PC-3 (cell line): Measurements from ENCODE around the gene DAPK1.

ENCODE experiments used
- EZH2phosphoT487 ChIP-seq: fragments of 300-600 bp; sonication (generic); IDR thresholded peaks from 2 replicates; pipeline ENCODE4 v1.6.1; 2018; ENCODE audit warnings: mild to moderate bottlenecking, antibody characterized with exemption, low read length, borderline replicate concordance
- TF ChIP-seq, protein P1 (sequence below): fragments of 300-600 bp; sonication (generic); conservative IDR thresholded peaks from 2 replicates; pipeline ENCODE4 v1.5.1; 2017; ENCODE audit warnings: antibody characterized with exemption, low read depth, mild to moderate bottlenecking, low read length

DNA sequence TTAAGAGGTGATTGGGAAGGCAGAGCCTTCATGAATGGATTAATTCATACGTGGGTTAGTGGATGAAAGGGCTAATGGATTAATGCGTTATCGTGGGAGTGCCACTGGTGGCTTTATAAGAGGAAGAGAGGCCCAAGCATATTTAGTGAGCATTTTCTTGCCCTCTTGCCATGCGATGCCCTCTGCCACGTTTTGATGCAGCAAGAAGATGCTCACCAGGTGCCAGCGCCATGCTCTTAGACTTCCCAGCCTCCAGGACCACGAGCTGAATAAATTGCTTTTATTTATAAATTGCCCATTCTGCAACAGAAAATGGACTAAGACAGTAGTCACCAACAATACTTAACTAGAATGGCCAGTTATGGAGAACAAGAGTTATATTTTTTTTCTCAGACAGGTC, 24.2 kb downstream of the DAPK1 start:
- no peak for TF ChIP-seq EZH2phosphoT487
- TF ChIP-seq, protein P1, sequence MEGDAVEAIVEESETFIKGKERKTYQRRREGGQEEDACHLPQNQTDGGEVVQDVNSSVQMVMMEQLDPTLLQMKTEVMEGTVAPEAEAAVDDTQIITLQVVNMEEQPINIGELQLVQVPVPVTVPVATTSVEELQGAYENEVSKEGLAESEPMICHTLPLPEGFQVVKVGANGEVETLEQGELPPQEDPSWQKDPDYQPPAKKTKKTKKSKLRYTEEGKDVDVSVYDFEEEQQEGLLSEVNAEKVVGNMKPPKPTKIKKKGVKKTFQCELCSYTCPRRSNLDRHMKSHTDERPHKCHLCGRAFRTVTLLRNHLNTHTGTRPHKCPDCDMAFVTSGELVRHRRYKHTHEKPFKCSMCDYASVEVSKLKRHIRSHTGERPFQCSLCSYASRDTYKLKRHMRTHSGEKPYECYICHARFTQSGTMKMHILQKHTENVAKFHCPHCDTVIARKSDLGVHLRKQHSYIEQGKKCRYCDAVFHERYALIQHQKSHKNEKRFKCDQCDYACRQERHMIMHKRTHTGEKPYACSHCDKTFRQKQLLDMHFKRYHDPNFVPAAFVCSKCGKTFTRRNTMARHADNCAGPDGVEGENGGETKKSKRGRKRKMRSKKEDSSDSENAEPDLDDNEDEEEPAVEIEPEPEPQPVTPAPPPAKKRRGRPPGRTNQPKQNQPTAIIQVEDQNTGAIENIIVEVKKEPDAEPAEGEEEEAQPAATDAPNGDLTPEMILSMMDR = no peak
